AG09309 (cell line): ENCODE results near the gene STX7.

Experiments
- DNase-seq: peaks from one replicate; pipeline ENCODE4 v3.0.0-alpha.2; 2010; ENCODE audit warnings: low read depth
- H3K4me3 ChIP-seq: 2 replicates; pipeline ENCODE4 v1.5.1; 2011; ENCODE audit warnings: mild to moderate bottlenecking, low read depth, low read length, moderate library complexity; ENCODE audit not compliant: control insufficient read depth
- CTCF ChIP-seq: IDR thresholded peaks from 2 replicates; pipeline ENCODE4 v1.5.1; 2011; ENCODE audit warnings: mild to moderate bottlenecking, low read depth, low read length, inconsistent platforms; ENCODE audit not compliant: insufficient read depth, control insufficient read depth; ENCODE audit errors: missing control alignments

Gene STX7

GRCh38 chr6:132506869-132507808, 5.8 kb downstream of the STX7 start:
- H3K4me3 ChIP-seq = no peak overlapping the region
- no peak for DNase-seq
- TF ChIP-seq CTCF = no peak

GRCh38 chr6:132506461-132506860, 6.5 kb downstream of the STX7 start:
- no peak for TF ChIP-seq CTCF
- no peak for DNase-seq

GRCh38 chr6:132505158-132505557, 7.8 kb downstream of the STX7 start:
- DNase-seq = no peak
- no peak for TF ChIP-seq CTCF
- H3K4me3 ChIP-seq = no peak overlapping the region

More at GRCh38 chr6:132506461-132506860, 6.5 kb downstream of the STX7 start:
- no peak overlapping the region for H3K4me3 ChIP-seq

GRCh38 chr6:132504757-132505156, 8.2 kb downstream of the STX7 start:
- TF ChIP-seq CTCF = no peak
- DNase-seq = no peak
- no peak overlapping the region for H3K4me3 ChIP-seq

GRCh38 chr6:132499757-132500156, 13.2 kb downstream of the STX7 start:
- DNase-seq = no peak
- H3K4me3 ChIP-seq = no peak overlapping the region
- no peak for TF ChIP-seq CTCF

- no peak overlapping the region for H3K4me3 ChIP-seq
- no peak for DNase-seq
- TF ChIP-seq CTCF = no peak
Measured at GRCh38 chr6:132498638-132499037, 14.3 kb downstream of the STX7 start.
